ENCODE data around the gene APOA1.

Gene APOA1

GRCh38 chr11:116866804-116867455, 29.5 kb upstream of the APOA1 start:
- Histone ChIP-seq H3K36me3 (ENCODE audit: insufficient read depth, low read length) (peaks cover 22% of the 10 kb centered on the region; the same call in 1 of the 2 replicates), H3K9ac (ENCODE audit: low read depth, low read length) (no peak overlapping the region), H3K9me3 (ENCODE audit: control insufficient read depth, insufficient read depth, low read length) (no peaks in the 10 kb centered on the region), H3K4me1 (ENCODE audit: insufficient read depth, low read length) (no peaks in the 10 kb centered on the region)

- Histone ChIP-seq H3K9ac (ENCODE audit: low read depth, low read length) (no peak overlapping the region), H3K4me1 (ENCODE audit: insufficient read depth, low read length) (no peaks in the 10 kb centered on the region), H3K9me3 (ENCODE audit: control insufficient read depth, insufficient read depth, low read length) (no peaks in the 10 kb centered on the region), H3K36me3 (ENCODE audit: insufficient read depth, low read length) (peaks cover 26% of the 10 kb centered on the region; the same call in 1 of the 2 replicates)
Observed at GRCh38 chr11:116865696-116866095, 28.3 kb upstream of the APOA1 start.

GRCh38 chr11:116864531-116864930, 27.1 kb upstream of the APOA1 start:
- Histone ChIP-seq H3K9me3 (ENCODE audit: control insufficient read depth, insufficient read depth, low read length) (no peaks in the 10 kb centered on the region), H3K4me1 (ENCODE audit: insufficient read depth, low read length) (no peaks in the 10 kb centered on the region)

DNA sequence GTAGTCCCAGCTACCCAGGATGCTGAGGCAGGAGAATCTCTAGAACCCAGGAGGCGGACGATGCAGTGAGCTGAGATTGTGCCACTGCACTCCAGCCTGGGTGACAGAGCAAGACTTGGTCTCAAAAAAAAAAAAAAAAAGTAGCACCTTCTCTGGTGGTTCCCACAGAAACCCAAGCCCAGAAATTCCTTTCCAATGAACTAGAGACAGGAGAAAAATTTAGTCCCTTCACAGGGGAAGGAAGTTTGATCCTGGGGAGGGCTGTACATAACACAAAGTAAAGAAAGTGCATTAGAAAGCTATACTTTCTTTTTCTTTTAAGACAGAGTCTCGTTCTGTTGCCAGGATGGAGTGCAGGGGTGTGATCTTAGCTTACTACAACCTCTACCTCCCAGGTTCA, 25.5 kb upstream of the APOA1 start:
- H3K9me3 ChIP-seq (ENCODE audit: control insufficient read depth, insufficient read depth, low read length) = no peaks in the 10 kb centered on the region
- H3K4me1 ChIP-seq (ENCODE audit: insufficient read depth, low read length) = no peaks in the 10 kb centered on the region
- no peak overlapping the region for H3K9ac ChIP-seq (ENCODE audit: low read depth, low read length)
- H3K36me3 ChIP-seq (ENCODE audit: insufficient read depth, low read length) = peaks cover 26% of the 10 kb centered on the region

More at GRCh38 chr11:116864531-116864930, 27.1 kb upstream of the APOA1 start:
- no peak overlapping the region for H3K9ac ChIP-seq (ENCODE audit: low read depth, low read length)
- peaks cover 28% of the 10 kb centered on the region for H3K36me3 ChIP-seq (ENCODE audit: insufficient read depth, low read length)

DNA sequence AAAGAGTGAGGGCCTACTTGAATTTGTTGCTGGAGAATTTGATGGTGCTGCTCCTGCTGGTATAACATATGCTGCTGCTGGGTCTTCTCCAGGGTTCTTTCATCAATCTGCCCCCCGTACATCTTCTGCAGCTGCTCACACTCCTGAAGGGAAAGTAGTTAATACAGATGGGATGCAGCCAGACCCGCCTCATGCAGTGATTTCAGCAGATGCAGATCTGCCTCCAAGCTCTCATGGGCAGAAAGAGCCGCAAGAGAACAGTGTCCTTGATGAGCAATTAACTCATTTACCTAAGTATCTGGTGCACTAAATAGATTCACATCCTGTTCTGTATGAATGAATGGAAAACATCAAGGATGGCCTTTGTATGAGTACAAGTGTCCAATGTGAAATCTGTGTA, 24.8 kb upstream of the APOA1 start:
- Histone ChIP-seq H3K9ac (ENCODE audit: low read depth, low read length) (no peak overlapping the region), H3K9me3 (ENCODE audit: control insufficient read depth, insufficient read depth, low read length) (no peaks in the 10 kb centered on the region), H3K36me3 (ENCODE audit: insufficient read depth, low read length) (peaks cover 25% of the 10 kb centered on the region), H3K4me1 (ENCODE audit: insufficient read depth, low read length) (no peaks in the 10 kb centered on the region)

DNA sequence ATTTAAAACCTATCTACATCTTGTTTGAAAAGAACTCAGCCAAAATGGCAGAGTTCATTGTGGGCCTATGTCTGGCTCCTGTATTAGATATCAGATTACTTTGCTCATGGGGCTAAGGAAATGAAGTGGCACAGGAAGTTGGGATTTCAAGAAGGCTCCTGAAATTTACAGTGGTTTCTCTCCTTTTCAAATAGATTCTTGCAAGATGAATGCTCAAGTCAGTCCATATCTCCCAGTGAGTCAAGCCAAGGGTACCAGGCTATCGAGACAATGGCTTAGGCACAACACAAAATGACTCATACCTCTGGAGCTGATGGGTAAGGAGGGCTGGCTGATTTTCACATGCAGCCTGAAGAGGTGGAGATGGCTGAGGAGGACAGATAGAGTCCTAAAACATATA, 24.1 kb upstream of the APOA1 start:
- H3K4me1 ChIP-seq (ENCODE audit: insufficient read depth, low read length) = no peaks in the 10 kb centered on the region
- no peaks in the 10 kb centered on the region for H3K9me3 ChIP-seq (ENCODE audit: control insufficient read depth, insufficient read depth, low read length)
- peaks cover 20% of the 10 kb centered on the region for H3K36me3 ChIP-seq (ENCODE audit: insufficient read depth, low read length)
- no peak overlapping the region for H3K9ac ChIP-seq (ENCODE audit: low read depth, low read length)

DNA sequence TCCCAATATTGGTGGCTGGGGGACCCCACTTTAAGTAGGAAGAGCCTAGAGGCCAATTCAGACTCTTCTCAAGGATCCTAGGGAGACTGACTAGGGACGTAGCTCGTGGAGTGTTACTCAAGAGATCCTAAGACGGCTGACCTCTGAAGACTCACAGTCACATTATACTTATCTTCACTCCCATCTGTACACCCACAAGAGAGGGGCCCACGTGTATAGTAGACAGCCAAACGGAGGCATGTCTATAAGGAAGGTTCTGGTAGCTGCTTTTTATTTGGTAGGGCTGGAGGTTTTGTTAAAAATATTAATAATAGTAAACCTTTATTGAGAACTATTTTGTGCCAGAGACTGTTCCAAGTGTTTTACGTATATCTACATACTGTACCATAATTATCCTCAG, 22.9 kb upstream of the APOA1 start:
- H3K4me1 ChIP-seq (ENCODE audit: insufficient read depth, low read length) = no peaks in the 10 kb centered on the region
- H3K9ac ChIP-seq (ENCODE audit: low read depth, low read length) = no peak overlapping the region
- H3K36me3 ChIP-seq (ENCODE audit: insufficient read depth, low read length) = peaks cover 17% of the 10 kb centered on the region
- no peaks in the 10 kb centered on the region for H3K9me3 ChIP-seq (ENCODE audit: control insufficient read depth, insufficient read depth, low read length)

- Histone ChIP-seq H3K9me3 (ENCODE audit: control insufficient read depth, insufficient read depth, low read length) (no peaks in the 10 kb centered on the region), H3K4me1 (ENCODE audit: insufficient read depth, low read length) (no peaks in the 10 kb centered on the region), H3K9ac (ENCODE audit: low read depth, low read length) (no peak overlapping the region), H3K36me3 (ENCODE audit: insufficient read depth, low read length) (peaks cover 16% of the 10 kb centered on the region)
Observed at GRCh38 chr11:116859175-116859574, 21.8 kb upstream of the APOA1 start.

GRCh38 chr11:116857936-116858335, 20.5 kb upstream of the APOA1 start:
- H3K9me3 ChIP-seq (ENCODE audit: control insufficient read depth, insufficient read depth, low read length) = no peaks in the 10 kb centered on the region
- H3K4me1 ChIP-seq (ENCODE audit: insufficient read depth, low read length) = no peaks in the 10 kb centered on the region
- H3K36me3 ChIP-seq (ENCODE audit: insufficient read depth, low read length) = peaks cover 16% of the 10 kb centered on the region
- H3K9ac ChIP-seq (ENCODE audit: low read depth, low read length) = no peak overlapping the region

DNA sequence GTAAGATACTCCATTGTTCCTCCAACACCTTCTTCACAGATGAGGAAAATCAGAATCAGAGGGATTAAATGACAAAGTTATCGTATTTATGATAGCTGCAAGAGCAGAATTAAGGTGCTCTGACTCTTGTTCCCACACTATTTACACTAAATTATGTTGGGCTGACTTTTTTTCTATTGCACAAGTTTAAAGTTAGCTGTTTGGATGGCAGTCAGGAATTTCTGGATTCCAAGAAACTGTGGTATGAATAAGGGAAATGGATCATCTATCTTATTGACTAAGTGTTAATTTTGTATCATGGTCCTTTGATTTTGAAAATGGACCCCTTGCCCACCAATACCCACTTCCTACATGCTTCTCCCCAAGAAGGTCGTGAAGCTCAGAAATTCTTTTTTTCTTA, 19.9 kb upstream of the APOA1 start:
- H3K9ac ChIP-seq (ENCODE audit: low read depth, low read length) = no peak overlapping the region
- no peaks in the 10 kb centered on the region for H3K4me1 ChIP-seq (ENCODE audit: insufficient read depth, low read length)
- H3K9me3 ChIP-seq (ENCODE audit: control insufficient read depth, insufficient read depth, low read length) = no peaks in the 10 kb centered on the region
- H3K36me3 ChIP-seq (ENCODE audit: insufficient read depth, low read length) = peaks cover 16% of the 10 kb centered on the region

- H3K4me1 ChIP-seq (ENCODE audit: insufficient read depth, low read length) = no peaks in the 10 kb centered on the region
- no peaks in the 10 kb centered on the region for H3K9me3 ChIP-seq (ENCODE audit: control insufficient read depth, insufficient read depth, low read length)
- peaks cover 11% of the 10 kb centered on the region for H3K36me3 ChIP-seq (ENCODE audit: insufficient read depth, low read length)
- no peak overlapping the region for H3K9ac ChIP-seq (ENCODE audit: low read depth, low read length)
Observed at GRCh38 chr11:116856423-116856822, 19.0 kb upstream of the APOA1 start.

GRCh38 chr11:116855413-116855812, 18.0 kb upstream of the APOA1 start:
- H3K9me3 ChIP-seq (ENCODE audit: control insufficient read depth, insufficient read depth, low read length) = no peaks in the 10 kb centered on the region
- H3K36me3 ChIP-seq (ENCODE audit: insufficient read depth, low read length) = peaks cover 6% of the 10 kb centered on the region
- H3K4me1 ChIP-seq (ENCODE audit: insufficient read depth, low read length) = no peaks in the 10 kb centered on the region
- no peak overlapping the region for H3K9ac ChIP-seq (ENCODE audit: low read depth, low read length)

GRCh38 chr11:116853461-116854073, 16.1 kb upstream of the APOA1 start:
- no peak overlapping the region for H3K9ac ChIP-seq (ENCODE audit: low read depth, low read length)

GRCh38 chr11:116852261-116853031, 15.0 kb upstream of the APOA1 start:
- Histone ChIP-seq H3K9me3 (ENCODE audit: control insufficient read depth, insufficient read depth, low read length) (no peaks in the 10 kb centered on the region), H3K4me1 (ENCODE audit: insufficient read depth, low read length) (no peaks in the 10 kb centered on the region), H3K36me3 (ENCODE audit: insufficient read depth, low read length) (peaks cover 3% of the 10 kb centered on the region; the same call in 1 of the 2 replicates), H3K9ac (ENCODE audit: low read depth, low read length) (no peak overlapping the region)

More at GRCh38 chr11:116853461-116854073, 16.1 kb upstream of the APOA1 start:
- H3K9me3 ChIP-seq (ENCODE audit: control insufficient read depth, insufficient read depth, low read length) = no peaks in the 10 kb centered on the region
- H3K36me3 ChIP-seq (ENCODE audit: insufficient read depth, low read length) = peaks cover 3% of the 10 kb centered on the region; the same call in 1 of the 2 replicates
- H3K4me1 ChIP-seq (ENCODE audit: insufficient read depth, low read length) = no peaks in the 10 kb centered on the region

GRCh38 chr11:116851626-116852025, 14.2 kb upstream of the APOA1 start:
- Histone ChIP-seq H3K36me3 (ENCODE audit: insufficient read depth, low read length) (peaks cover 8% of the 10 kb centered on the region; the same call in 1 of the 2 replicates), H3K4me1 (ENCODE audit: insufficient read depth, low read length) (no peaks in the 10 kb centered on the region), H3K9ac (ENCODE audit: low read depth, low read length) (no peak overlapping the region), H3K9me3 (ENCODE audit: control insufficient read depth, insufficient read depth, low read length) (no peaks in the 10 kb centered on the region)

Measured in ES-I3 (cell line).